Measurements from ENCODE around the gene WDR86.

DNA sequence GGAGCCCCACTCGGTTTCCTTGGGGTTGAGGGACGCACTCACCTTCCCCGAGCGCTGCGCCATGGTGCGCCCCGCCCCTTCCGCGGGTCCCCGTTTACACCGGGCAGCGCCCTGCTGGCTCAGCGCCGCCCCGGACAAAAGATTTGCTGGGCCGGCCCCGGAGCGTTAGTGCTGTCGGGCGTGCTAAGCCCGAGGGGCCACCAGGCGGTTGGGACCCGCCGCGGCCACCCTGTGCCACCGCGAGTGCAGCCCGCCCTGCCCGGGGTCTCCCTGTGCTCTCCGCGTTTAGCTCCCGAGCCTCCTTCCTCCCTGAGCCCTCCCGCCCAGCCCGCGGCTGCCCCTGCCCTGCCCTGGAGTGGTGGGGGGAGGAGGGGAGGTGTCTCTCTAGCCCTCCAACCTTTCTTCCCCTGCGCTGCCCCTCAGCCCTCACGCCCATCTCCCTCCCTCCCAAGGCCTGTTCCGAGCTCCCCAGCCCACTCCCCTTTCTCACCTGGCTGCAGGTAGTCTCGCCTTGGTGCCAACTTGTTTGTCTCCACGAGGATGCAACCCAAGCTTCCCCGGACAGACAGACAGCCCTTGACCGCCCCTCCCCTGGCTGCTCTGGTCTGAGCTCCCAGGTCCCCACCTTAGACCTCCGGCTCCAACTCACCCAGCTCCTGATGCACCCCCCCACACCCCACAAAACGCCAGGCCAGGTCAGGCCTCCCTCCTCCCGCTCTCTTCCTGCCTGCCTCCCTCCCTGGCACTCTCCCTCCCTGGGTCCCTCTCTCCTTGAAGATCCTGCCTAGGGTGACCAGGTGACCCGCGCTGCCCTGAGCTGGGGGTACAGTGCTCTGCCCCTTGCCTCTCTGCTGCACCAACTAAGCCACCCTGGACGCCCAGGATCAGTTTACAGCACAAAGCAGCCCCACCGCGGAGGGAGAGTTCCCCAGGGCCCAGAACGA lies 30.3 kb upstream of the WDR86 start, which contains the start of gene CRYGN:
- TF ChIP-seq POLR2AphosphoS5 (IDR thresholded peaks at IDR 0.05) (no peak), EP300 (IDR thresholded peaks at IDR 0.05) (no peak), POLR2A (IDR thresholded peaks at IDR 0.05; ENCODE audit: low read depth) (no peak)
- TF ChIP-seq, protein P1, sequence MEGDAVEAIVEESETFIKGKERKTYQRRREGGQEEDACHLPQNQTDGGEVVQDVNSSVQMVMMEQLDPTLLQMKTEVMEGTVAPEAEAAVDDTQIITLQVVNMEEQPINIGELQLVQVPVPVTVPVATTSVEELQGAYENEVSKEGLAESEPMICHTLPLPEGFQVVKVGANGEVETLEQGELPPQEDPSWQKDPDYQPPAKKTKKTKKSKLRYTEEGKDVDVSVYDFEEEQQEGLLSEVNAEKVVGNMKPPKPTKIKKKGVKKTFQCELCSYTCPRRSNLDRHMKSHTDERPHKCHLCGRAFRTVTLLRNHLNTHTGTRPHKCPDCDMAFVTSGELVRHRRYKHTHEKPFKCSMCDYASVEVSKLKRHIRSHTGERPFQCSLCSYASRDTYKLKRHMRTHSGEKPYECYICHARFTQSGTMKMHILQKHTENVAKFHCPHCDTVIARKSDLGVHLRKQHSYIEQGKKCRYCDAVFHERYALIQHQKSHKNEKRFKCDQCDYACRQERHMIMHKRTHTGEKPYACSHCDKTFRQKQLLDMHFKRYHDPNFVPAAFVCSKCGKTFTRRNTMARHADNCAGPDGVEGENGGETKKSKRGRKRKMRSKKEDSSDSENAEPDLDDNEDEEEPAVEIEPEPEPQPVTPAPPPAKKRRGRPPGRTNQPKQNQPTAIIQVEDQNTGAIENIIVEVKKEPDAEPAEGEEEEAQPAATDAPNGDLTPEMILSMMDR (IDR thresholded peaks at IDR 0.05) = no peak

Measured in esophagus muscularis mucosa (tissue), 4 donors.